Measurements from ENCODE around the gene MYOZ2. TPM values are rescaled to one million over a fixed set of nuclear protein-coding genes. Genes with fewer than 3 reads are reported as not detected.
A peak's percentile ranks its signal among the peaks of the same experiment; 100 is the strongest.

Gene MYOZ2
- total and polyA plus RNA-seq, 2 of the 13 experiments (the other 11 are each of a cell fraction or from before 2014, with no cell fraction given) = 0.03 TPM; not detected in 1

DNA sequence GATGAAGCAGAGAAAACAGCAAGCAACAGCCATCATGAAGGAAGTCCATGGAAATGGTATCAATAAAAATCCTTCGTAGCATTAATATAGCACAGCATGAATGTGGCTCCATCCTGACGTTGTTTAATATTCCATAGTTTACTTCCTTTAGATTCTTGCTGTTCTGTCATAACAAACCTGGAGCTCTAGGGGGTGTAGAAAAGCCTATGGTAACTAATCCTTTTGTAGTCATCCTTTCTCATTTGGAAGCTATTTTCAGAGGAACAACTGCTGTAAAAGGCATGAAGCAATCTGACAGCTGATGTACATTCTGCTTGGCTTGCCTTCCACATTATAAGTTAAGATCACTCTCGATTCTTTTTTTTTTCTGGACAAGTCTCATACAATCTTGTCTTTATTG, 914 bp downstream of the MYOZ2 start:
- Histone ChIP-seq H3K4me1 (ENCODE audit: insufficient read depth, low read length) (peaks cover 26% of the 10 kb centered on the region), H4K20me1 (ENCODE audit: insufficient read depth, low read length) (no peaks in the 10 kb centered on the region), H3K9me3 (ENCODE audit: low read length) (no peaks in the 10 kb centered on the region), H3K36me3 (replicated peaks in 1 of 2; ENCODE audit: control insufficient read depth in 1 of 2, insufficient read depth in 2 of 2, low read length in 2 of 2) (no peaks in the 10 kb centered on the region), H3K79me2 (ENCODE audit: insufficient read depth, low read length) (no peaks in the 10 kb centered on the region), H3K4me3 (replicated peaks in 1 of 3; ENCODE audit: insufficient read depth in 1 of 3, low read depth in 2 of 3, low read length in 3 of 3) (no peak overlapping the region), H3K4me2 (ENCODE audit: low read depth, low read length) (no peak overlapping the region), H3K27me3 (ENCODE audit: control insufficient read depth in 1 of 2, insufficient read depth in 2 of 2, low read length in 2 of 2) (peaks cover 0 to 3% of the 10 kb centered on the region in 2 experiments; a peak in 1 of 5 replicates), H3K27ac (ENCODE audit: extremely low read length, insufficient read depth, low read length) (no peak overlapping the region), H2AFZ (ENCODE audit: low read length) (no peak overlapping the region), H3K9ac (ENCODE audit: insufficient read depth, low read depth, low read length) (no peak overlapping the region)
- no TSS peak for BruUV-seq (replicated peaks)
- POLR2A ChIA-PET = no interaction called here
- no peak for DNase-seq (ENCODE audit: low spot score)
- peak; percentile 35; the same call in 1 of the 3 replicates for ATAC-seq
- TF ChIP-seq ZNF670 (CRISPR knock-in tag; IDR thresholded peaks at IDR 0.05; ENCODE audit: borderline replicate concordance) (no peak), IRF9 (CRISPR knock-in tag; IDR thresholded peaks at IDR 0.05; ENCODE audit: borderline replicate concordance) (no peak), SALL1 (CRISPR knock-in tag; IDR thresholded peaks at IDR 0.05) (no peak)
- intact Hi-C loops (cut with micrococcal nuclease; ENCODE audit: unreplicated experiment) (no loop called here), in situ Hi-C loops (cut with HindIII; ENCODE audit: extremely low pct_ligation_motif_present, low pct_unique_long_range_greater_than_20kb) (no loop called here)
- CTCF ChIA-PET (ENCODE audit: low intra/inter-chr PET ratio, low total read pairs) = no interaction called here
- 32% methylated on average over 3 of the region's 3 CpGs for WGBS (ENCODE audit: low lambda C conversion rate)
- FAIRE-seq = no peak

- no peak overlapping the region for H3K4me2 ChIP-seq (ENCODE audit: low read depth, low read length)
These were observed 2.4 kb downstream of the MYOZ2 start for GRCh38 chr4:119138046-119138445.

More at GRCh38 chr4:119138046-119138445, 2.4 kb downstream of the MYOZ2 start:
- Histone ChIP-seq H3K9ac (ENCODE audit: insufficient read depth, low read depth, low read length) (no peak overlapping the region), H3K27me3 (ENCODE audit: control insufficient read depth in 1 of 2, insufficient read depth in 2 of 2, low read length in 2 of 2) (no peaks in the 10 kb centered on the region), H3K79me2 (ENCODE audit: insufficient read depth, low read length) (no peaks in the 10 kb centered on the region), H2AFZ (ENCODE audit: low read length) (no peak overlapping the region), H3K36me3 (replicated peaks in 1 of 2; ENCODE audit: control insufficient read depth in 1 of 2, insufficient read depth in 2 of 2, low read length in 2 of 2) (no peaks in the 10 kb centered on the region), H4K20me1 (ENCODE audit: insufficient read depth, low read length) (no peaks in the 10 kb centered on the region), H3K4me3 (replicated peaks in 1 of 3; ENCODE audit: insufficient read depth in 1 of 3, low read depth in 2 of 3, low read length in 3 of 3) (no peak overlapping the region), H3K9me3 (ENCODE audit: low read length) (no peaks in the 10 kb centered on the region), H3K4me1 (ENCODE audit: insufficient read depth, low read length) (peaks cover 26% of the 10 kb centered on the region), H3K27ac (ENCODE audit: extremely low read length, insufficient read depth, low read length) (no peak overlapping the region)
- ChIA-PET CTCF (ENCODE audit: low intra/inter-chr PET ratio, low total read pairs) (no interaction called here), POLR2A (no interaction called here)
- in situ Hi-C loops (cut with HindIII; ENCODE audit: extremely low pct_ligation_motif_present, low pct_unique_long_range_greater_than_20kb) (no loop called here), intact Hi-C loops (cut with micrococcal nuclease; ENCODE audit: unreplicated experiment) (no loop called here)
- 6% methylated on average over 2 of the region's 2 CpGs for WGBS (ENCODE audit: low lambda C conversion rate)
- FAIRE-seq (no peak), ATAC-seq (no peak; the same call in 2 of the 3 replicates), DNase-seq (ENCODE audit: low spot score) (peak; percentile 23)
- BruUV-seq (replicated peaks) = no TSS peak
- no peak for TF ChIP-seq SNAPC2 (CRISPR knock-in tag; IDR thresholded peaks at IDR 0.05)
- no peak for TF ChIP-seq FOXP1 (IDR thresholded peaks at IDR 0.05)
- no peak for TF ChIP-seq FOXP1 (CRISPR knock-in tag; IDR thresholded peaks at IDR 0.05)
- TF ChIP-seq TFE3 (CRISPR knock-in tag; IDR thresholded peaks at IDR 0.05) = 0 out of 2 replicates have a peak, but pooled peaks have one; percentile 29
- no peak for TF ChIP-seq ZNF761 (CRISPR knock-in tag; conservative IDR thresholded peaks at IDR 0.05)
- TF ChIP-seq SOX13 (IDR thresholded peaks at IDR 0.05) = no peak
- no peak for TF ChIP-seq SOX13 (CRISPR knock-in tag; conservative IDR thresholded peaks at IDR 0.05 in 1 of 2, IDR thresholded peaks at IDR 0.05 in 1 of 2)
- no peak for TF ChIP-seq MBD4 (IDR thresholded peaks at IDR 0.05; ENCODE audit: borderline replicate concordance, low read length)
- TF ChIP-seq, protein P1, sequence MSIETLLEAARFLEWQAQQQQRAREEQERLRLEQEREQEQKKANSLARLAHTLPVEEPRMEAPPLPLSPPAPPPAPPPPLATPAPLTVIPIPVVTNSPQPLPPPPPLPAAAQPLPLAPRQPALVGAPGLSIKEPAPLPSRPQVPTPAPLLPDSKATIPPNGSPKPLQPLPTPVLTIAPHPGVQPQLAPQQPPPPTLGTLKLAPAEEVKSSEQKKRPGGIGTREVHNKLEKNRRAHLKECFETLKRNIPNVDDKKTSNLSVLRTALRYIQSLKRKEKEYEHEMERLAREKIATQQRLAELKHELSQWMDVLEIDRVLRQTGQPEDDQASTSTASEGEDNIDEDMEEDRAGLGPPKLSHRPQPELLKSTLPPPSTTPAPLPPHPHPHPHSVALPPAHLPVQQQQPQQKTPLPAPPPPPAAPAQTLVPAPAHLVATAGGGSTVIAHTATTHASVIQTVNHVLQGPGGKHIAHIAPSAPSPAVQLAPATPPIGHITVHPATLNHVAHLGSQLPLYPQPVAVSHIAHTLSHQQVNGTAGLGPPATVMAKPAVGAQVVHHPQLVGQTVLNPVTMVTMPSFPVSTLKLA (IDR thresholded peaks at IDR 0.05) = no peak
- TF ChIP-seq ZSCAN22 (CRISPR knock-in tag; IDR thresholded peaks at IDR 0.05) = no peak
- TF ChIP-seq TEAD3 (CRISPR knock-in tag; optimal IDR thresholded peaks at IDR 0.05; ENCODE audit: borderline replicate concordance) = peak; percentile 56

Data from HepG2 (cell line).